ENCODE results near the gene ARSI. TPM values are rescaled to one million over a fixed set of nuclear protein-coding genes. Genes with fewer than 3 reads are reported as not detected.

Gene ARSI
- total RNA-seq, 1 donor from 2014 or later = not detected

GRCh38 chr5:150262502-150262901, 40.2 kb downstream of the ARSI start:
- Mint-ChIP-seq H3K9me3 (no peaks in the 10 kb centered on the region), H3K4me1 (no peaks in the 10 kb centered on the region), H3K36me3 (ENCODE audit: low read depth) (no peaks in the 10 kb centered on the region), H3K27ac (no peak overlapping the region), H3K4me3 (no peak overlapping the region), H3K27me3 (no peaks in the 10 kb centered on the region)
- ATAC-seq (ENCODE audit: low read depth) = no peak
- CTCF ChIA-PET = no interaction called here
- intact Hi-C loops (cut with micrococcal nuclease) = no loop called here
- DNase-seq = no peak
- TF ChIP-seq CTCF (IDR thresholded peaks at IDR 0.05) = no peak
- POLR2A ChIA-PET = no interaction called here

- no peaks in the 10 kb centered on the region for H3K36me3 Mint-ChIP-seq (ENCODE audit: low read depth)
- DNase-seq = no peak
- TF ChIP-seq CTCF (IDR thresholded peaks at IDR 0.05) = no peak
- no peaks in the 10 kb centered on the region for H3K9me3 Mint-ChIP-seq
- POLR2A ChIA-PET = no interaction called here
- no peak overlapping the region for H3K27ac Mint-ChIP-seq
- no peaks in the 10 kb centered on the region for H3K4me1 Mint-ChIP-seq
- no peak for ATAC-seq (ENCODE audit: low read depth)
- no peak overlapping the region for H3K4me3 Mint-ChIP-seq
- CTCF ChIA-PET = no interaction called here
- H3K27me3 Mint-ChIP-seq = no peaks in the 10 kb centered on the region
- intact Hi-C loops (cut with micrococcal nuclease) = no loop called here
Measured at GRCh38 chr5:150261231-150261630, 41.5 kb downstream of the ARSI start.

GRCh38 chr5:150258130-150258529, 44.6 kb downstream of the ARSI start:
- ATAC-seq (ENCODE audit: low read depth) = no peak
- intact Hi-C loops (cut with micrococcal nuclease) = no loop called here
- CTCF ChIA-PET = interaction anchor here (0.5 kb wide), 1 partner anchor 615 kb away, joined by 3 read pairs; no protein-coding TSS in a partner anchor
- Mint-ChIP-seq H3K9me3 (no peaks in the 10 kb centered on the region), H3K36me3 (ENCODE audit: low read depth) (no peaks in the 10 kb centered on the region), H3K27me3 (no peaks in the 10 kb centered on the region), H3K27ac (no peak overlapping the region), H3K4me1 (no peaks in the 10 kb centered on the region), H3K4me3 (no peak overlapping the region)
- POLR2A ChIA-PET = no interaction called here
- no peak for TF ChIP-seq CTCF (IDR thresholded peaks at IDR 0.05)
- no peak for DNase-seq

GRCh38 chr5:150257424-150257823, 45.3 kb downstream of the ARSI start:
- no peak overlapping the region for H3K4me3 Mint-ChIP-seq
- no peak for TF ChIP-seq CTCF (IDR thresholded peaks at IDR 0.05)
- no peak for DNase-seq
- H3K27me3 Mint-ChIP-seq = no peaks in the 10 kb centered on the region
- H3K4me1 Mint-ChIP-seq = no peaks in the 10 kb centered on the region
- POLR2A ChIA-PET = no interaction called here
- no peak for ATAC-seq (ENCODE audit: low read depth)
- CTCF ChIA-PET = no interaction called here
- H3K9me3 Mint-ChIP-seq = no peaks in the 10 kb centered on the region
- intact Hi-C loops (cut with micrococcal nuclease) = no loop called here
- no peak overlapping the region for H3K27ac Mint-ChIP-seq
- no peaks in the 10 kb centered on the region for H3K36me3 Mint-ChIP-seq (ENCODE audit: low read depth)

DNA sequence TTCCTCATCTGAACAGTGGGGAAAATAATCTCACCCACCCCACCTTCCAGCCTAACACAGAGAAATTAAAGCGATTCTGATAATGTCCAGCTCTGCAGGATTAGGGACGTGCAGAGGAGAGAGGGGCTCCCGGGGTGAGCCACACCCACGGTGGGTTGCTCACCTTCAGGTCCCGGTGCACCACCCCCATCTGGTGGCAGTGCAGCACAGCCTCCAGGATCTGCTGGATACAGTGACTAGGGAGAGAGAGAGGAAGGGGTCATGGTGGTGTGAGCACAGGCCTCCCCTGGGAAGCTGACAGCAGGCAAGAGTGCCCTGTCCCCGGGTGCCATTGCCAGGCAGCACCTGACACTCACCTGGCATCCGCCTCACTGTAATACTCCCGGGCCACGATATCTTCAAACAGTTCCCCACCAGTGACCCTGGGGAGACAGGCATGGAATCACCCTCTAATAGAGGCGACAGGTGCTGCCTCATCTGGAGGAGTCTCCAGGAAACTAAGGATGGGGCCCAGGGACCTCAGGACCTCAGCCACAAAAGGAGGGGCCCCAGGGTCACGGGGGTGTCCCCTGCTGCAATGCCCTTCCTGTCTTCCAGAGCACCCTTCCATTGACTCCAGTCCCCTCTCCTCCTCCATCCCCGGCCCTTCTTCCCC, 46.2 kb downstream of the ARSI start:
- CTCF ChIA-PET = no interaction called here
- H3K4me1 Mint-ChIP-seq = no peaks in the 10 kb centered on the region
- intact Hi-C loops (cut with micrococcal nuclease) = no loop called here
- DNase-seq = no peak
- POLR2A ChIA-PET = no interaction called here
- no peaks in the 10 kb centered on the region for H3K36me3 Mint-ChIP-seq (ENCODE audit: low read depth)
- ATAC-seq (ENCODE audit: low read depth) = no peak
- H3K27ac Mint-ChIP-seq = no peak overlapping the region
- TF ChIP-seq CTCF (IDR thresholded peaks at IDR 0.05) = no peak
- no peaks in the 10 kb centered on the region for H3K9me3 Mint-ChIP-seq
- H3K4me3 Mint-ChIP-seq = no peak overlapping the region
- no peaks in the 10 kb centered on the region for H3K27me3 Mint-ChIP-seq
